GM18517 (cell line): Measurements from ENCODE around the gene BMP7.

Experiments used
- ATAC-seq: cut with Tn5 transposase; IDR thresholded peaks from one replicate; pipeline ENCODE4 v1.9.1; 2021; ENCODE audit warnings: mild to moderate bottlenecking, moderate library complexity; ENCODE audit not compliant: unreplicated experiment

Gene BMP7

GRCh38 chr20:57177636-57178280, 88.7 kb downstream of the BMP7 start:
- ATAC-seq: no peak

- ATAC-seq: no peak
Measured at GRCh38 chr20:57176842-57177241, 89.6 kb downstream of the BMP7 start.

GRCh38 chr20:57175397-57176010, 90.9 kb downstream of the BMP7 start:
- no peak for ATAC-seq

- ATAC-seq: no peak
Measured at GRCh38 chr20:57174737-57175136, 91.7 kb downstream of the BMP7 start.

GRCh38 chr20:57173986-57174385, 92.5 kb downstream of the BMP7 start:
- ATAC-seq: no peak

GRCh38 chr20:57173041-57173440, 93.4 kb downstream of the BMP7 start:
- ATAC-seq: no peak

GRCh38 chr20:57170343-57170742, 96.1 kb downstream of the BMP7 start:
- ATAC-seq: no peak

- no peak for ATAC-seq
Measured at GRCh38 chr20:57169162-57169561, 97.3 kb downstream of the BMP7 start.

GRCh38 chr20:57167971-57168701, 98.3 kb downstream of the BMP7 start:
- no peak for ATAC-seq

- no peak for ATAC-seq
Measured at GRCh38 chr20:57167292-57167655, 99.2 kb downstream of the BMP7 start.

GRCh38 chr20:57166568-57167291, 99.7 kb downstream of the BMP7 start:
- no peak for ATAC-seq

- no peak for ATAC-seq
Measured at GRCh38 chr20:57165427-57166004, 100.9 kb downstream of the BMP7 start.

- ATAC-seq: no peak
Measured at GRCh38 chr20:57164872-57165271, 101.6 kb downstream of the BMP7 start.

- ATAC-seq: no peak
Measured at GRCh38 chr20:57163041-57163440, 103.4 kb downstream of the BMP7 start.

- no peak for ATAC-seq
Measured at GRCh38 chr20:57162362-57162652, 104.1 kb downstream of the BMP7 start.

- ATAC-seq: no peak
Measured at GRCh38 chr20:57161478-57162361, 104.7 kb downstream of the BMP7 start.

GRCh38 chr20:57160985-57161384, 105.5 kb downstream of the BMP7 start:
- no peak for ATAC-seq

GRCh38 chr20:57159945-57160610, 106.4 kb downstream of the BMP7 start:
- no peak for ATAC-seq

GRCh38 chr20:57159193-57159851, 107.1 kb downstream of the BMP7 start:
- ATAC-seq: no peak
